SIG-M5 treated with dmso at 0.1 percent for 504 hours (cell line): ENCODE results near the gene PTH.

Experiments
- DNase-seq: peaks from one replicate; lab custom pipeline; 2025; ENCODE audit not compliant: unreplicated experiment; lab: John Stamatoyannopoulos, UW

PTH gene

GRCh38 chr11:13449522-13449921 is 46.3 kb downstream of the PTH start:
- no peak for DNase-seq

GRCh38 chr11:13448876-13449275 is 46.9 kb downstream of the PTH start:
- peak; percentile 50 for DNase-seq

- DNase-seq = no peak
Observed at GRCh38 chr11:13446444-13446843, 49.4 kb downstream of the PTH start.

GRCh38 chr11:13445588-13445987 is 50.2 kb downstream of the PTH start:
- DNase-seq = no peak
